Stimulated activated memory B cell treated with anti-CD40 and anti-IgM and Interleukin-4, amounts not matched to agents 10 μg/mL and 1 μg/mL and 100 μg/mL, for 72 hours (primary cell): ENCODE data around the gene PLOD2.
A peak's percentile ranks its signal among the peaks of the same experiment; 100 is the strongest.

Experiments
- ATAC-seq: fragments of 150-1000 bp; cut with Tn5 transposase; 2 replicates; pipeline ENCODE4 v1.10.0; 2021
- H3K27ac Mint-ChIP-seq: one replicate; pipeline ENCODE4 v1.8.0; 2022; ENCODE audit warnings: mild to moderate bottlenecking, mixed read lengths
- H3K27me3 Mint-ChIP-seq: one replicate; pipeline ENCODE4 v1.8.0; 2022; ENCODE audit warnings: mixed read lengths
- H3K36me3 Mint-ChIP-seq: one replicate; pipeline ENCODE4 v1.8.0; 2022; ENCODE audit warnings: mixed read lengths
- H3K4me1 Mint-ChIP-seq: one replicate; pipeline ENCODE4 v1.8.0; 2022; ENCODE audit warnings: mixed read lengths
- H3K4me3 Mint-ChIP-seq: one replicate; pipeline ENCODE4 v1.8.0; 2022; ENCODE audit warnings: mild to moderate bottlenecking, moderate library complexity, mixed read lengths
- H3K9me3 Mint-ChIP-seq: one replicate; pipeline ENCODE4 v1.8.0; 2022; ENCODE audit warnings: mixed read lengths

PLOD2 gene

DNA sequence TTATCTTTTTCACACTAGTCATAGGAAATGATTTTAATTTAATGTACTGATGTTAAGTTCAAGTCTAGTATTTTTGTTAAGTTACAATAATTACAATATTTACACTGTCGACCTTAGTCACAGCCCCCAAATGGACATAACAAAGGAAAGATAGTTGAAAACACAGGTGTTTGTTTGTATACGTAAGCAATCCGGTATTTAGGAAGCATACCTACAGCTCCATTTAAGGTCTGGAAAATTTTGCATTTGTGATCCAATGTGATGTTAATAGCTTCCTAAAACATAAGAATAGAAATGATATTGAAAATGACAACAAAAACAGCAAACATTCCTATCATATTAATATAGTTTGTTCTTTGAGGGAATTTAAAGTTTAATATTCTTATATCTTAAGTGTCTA is 56.9 kb downstream of the PLOD2 start:
- no peak overlapping the region for H3K27ac Mint-ChIP-seq
- no peaks in the 10 kb centered on the region for H3K9me3 Mint-ChIP-seq
- H3K4me1 Mint-ChIP-seq: no peaks in the 10 kb centered on the region
- H3K27me3 Mint-ChIP-seq: no peaks in the 10 kb centered on the region
- ATAC-seq: no peak
- H3K4me3 Mint-ChIP-seq: no peak overlapping the region
- H3K36me3 Mint-ChIP-seq: no peaks in the 10 kb centered on the region

DNA sequence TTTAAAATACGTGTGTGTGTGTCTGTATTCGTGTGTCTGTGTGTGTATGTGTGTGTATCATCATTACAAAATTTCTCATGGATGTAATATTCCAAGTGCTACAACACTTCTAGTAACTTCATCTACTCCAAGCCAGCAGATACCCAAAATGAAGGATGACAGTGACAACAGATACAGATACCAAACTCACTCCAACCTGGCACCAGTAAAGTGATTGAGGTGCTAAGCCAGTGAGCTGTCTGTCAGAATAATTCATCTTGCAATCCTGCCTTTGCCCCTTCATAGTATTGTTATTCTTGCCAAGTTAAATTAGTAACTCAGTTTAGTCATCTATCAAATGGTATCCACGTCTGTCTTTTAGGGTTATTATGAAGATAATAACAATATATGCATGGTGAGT is 58.1 kb downstream of the PLOD2 start:
- H3K9me3 Mint-ChIP-seq: no peaks in the 10 kb centered on the region
- no peak overlapping the region for H3K27ac Mint-ChIP-seq
- no peaks in the 10 kb centered on the region for H3K27me3 Mint-ChIP-seq
- ATAC-seq: no peak
- no peak overlapping the region for H3K4me3 Mint-ChIP-seq
- no peaks in the 10 kb centered on the region for H3K36me3 Mint-ChIP-seq
- no peaks in the 10 kb centered on the region for H3K4me1 Mint-ChIP-seq

DNA sequence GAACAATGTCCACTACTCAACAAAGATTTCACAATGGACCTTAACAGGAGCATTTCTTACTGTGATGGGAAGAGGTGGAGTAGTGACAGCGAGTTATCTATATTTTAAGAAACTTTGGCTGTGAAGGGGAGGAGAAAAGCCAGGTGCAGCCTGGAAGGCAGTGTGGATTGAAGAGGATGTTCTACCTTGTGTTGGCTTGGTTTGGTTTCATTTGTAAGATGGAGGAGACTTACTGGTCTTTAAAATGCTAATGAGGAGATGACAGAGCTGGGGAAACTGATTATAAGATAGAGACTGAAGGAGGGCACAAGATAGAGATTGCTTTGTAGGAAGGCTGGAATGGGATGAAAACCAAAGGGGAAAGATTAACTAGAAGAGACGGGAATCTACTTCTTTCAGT is 59.4 kb downstream of the PLOD2 start:
- Mint-ChIP-seq H3K36me3 (no peaks in the 10 kb centered on the region), H3K4me1 (no peaks in the 10 kb centered on the region), H3K9me3 (no peaks in the 10 kb centered on the region), H3K27me3 (no peaks in the 10 kb centered on the region), H3K4me3 (no peak overlapping the region), H3K27ac (no peak overlapping the region)
- no peak for ATAC-seq

DNA sequence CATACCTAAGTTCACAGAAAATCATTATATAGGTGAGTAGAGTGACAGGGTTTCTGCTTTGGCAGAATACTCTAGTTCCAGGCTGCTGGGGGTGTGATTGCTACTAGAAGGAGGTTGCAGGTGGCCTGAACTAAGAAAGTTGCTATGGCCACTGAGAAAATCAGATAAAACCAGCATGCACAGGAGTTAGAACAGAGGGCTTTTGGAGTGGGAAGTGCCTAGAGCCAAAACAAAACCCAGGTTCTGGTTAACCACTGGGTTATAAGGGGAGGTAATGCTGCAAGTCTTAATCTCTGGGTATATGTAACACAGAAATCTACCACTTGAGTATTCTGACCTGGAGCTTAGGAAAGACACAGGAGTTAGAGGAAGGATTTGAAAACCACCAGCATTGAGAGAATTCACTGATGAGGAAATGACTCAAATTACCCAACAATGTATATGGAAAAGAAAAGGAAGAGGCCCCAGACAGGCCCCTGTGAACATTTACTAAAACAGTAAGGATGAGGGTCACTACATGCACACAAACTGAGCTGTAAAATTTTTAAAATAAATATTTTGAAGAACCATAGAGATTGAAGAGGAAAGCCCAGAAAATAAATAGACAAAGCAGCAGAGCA is 60.0 kb downstream of the PLOD2 start:
- ATAC-seq: peak; percentile 46
- Mint-ChIP-seq H3K4me1 (no peaks in the 10 kb centered on the region), H3K36me3 (no peaks in the 10 kb centered on the region), H3K4me3 (no peak overlapping the region), H3K27me3 (no peaks in the 10 kb centered on the region), H3K27ac (no peak overlapping the region), H3K9me3 (no peaks in the 10 kb centered on the region)

DNA sequence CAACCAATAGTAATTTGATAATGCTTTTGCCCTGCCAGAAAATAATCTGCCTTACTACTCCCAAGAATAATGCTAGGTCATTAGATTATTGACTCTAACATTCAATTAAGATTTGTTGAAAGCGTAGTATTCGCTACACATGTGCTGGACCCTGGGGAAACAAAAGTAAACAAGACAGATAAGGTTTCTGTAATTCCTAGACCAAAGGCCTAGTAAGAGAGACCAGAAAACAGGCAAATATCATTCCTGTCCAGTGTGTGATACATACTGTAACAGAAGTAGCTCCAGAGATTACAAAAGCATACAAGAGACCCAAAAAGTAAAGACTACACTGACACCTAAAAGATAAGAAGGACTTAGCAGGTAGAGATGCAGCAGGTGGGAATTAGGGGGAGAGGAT is 60.8 kb downstream of the PLOD2 start:
- peak; percentile 27 for ATAC-seq
- no peaks in the 10 kb centered on the region for H3K9me3 Mint-ChIP-seq
- no peaks in the 10 kb centered on the region for H3K36me3 Mint-ChIP-seq
- H3K27ac Mint-ChIP-seq: no peak overlapping the region
- H3K4me3 Mint-ChIP-seq: no peak overlapping the region
- no peaks in the 10 kb centered on the region for H3K27me3 Mint-ChIP-seq
- H3K4me1 Mint-ChIP-seq: no peaks in the 10 kb centered on the region

DNA sequence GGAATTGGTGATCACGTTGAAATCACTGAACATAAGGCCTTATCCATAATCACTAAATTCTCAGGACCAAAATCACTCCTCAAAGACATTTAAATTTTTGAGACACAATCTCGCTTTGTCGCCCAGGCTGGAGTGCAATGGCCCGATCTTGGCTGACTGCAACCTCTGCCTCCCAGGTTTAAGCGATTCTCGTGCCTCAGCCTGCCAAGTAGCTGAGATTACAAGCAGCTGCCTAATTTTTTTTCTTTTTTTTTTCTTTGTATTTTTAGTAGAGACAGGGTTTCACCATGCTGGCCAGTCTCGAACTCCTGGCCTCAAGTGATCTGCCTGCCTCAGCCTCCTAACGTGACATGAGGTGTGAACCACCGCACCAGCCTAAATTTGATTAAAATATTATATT is 61.7 kb downstream of the PLOD2 start:
- no peaks in the 10 kb centered on the region for H3K27me3 Mint-ChIP-seq
- no peak overlapping the region for H3K4me3 Mint-ChIP-seq
- no peaks in the 10 kb centered on the region for H3K36me3 Mint-ChIP-seq
- H3K9me3 Mint-ChIP-seq: no peaks in the 10 kb centered on the region
- no peak for ATAC-seq
- H3K27ac Mint-ChIP-seq: no peak overlapping the region
- no peaks in the 10 kb centered on the region for H3K4me1 Mint-ChIP-seq

DNA sequence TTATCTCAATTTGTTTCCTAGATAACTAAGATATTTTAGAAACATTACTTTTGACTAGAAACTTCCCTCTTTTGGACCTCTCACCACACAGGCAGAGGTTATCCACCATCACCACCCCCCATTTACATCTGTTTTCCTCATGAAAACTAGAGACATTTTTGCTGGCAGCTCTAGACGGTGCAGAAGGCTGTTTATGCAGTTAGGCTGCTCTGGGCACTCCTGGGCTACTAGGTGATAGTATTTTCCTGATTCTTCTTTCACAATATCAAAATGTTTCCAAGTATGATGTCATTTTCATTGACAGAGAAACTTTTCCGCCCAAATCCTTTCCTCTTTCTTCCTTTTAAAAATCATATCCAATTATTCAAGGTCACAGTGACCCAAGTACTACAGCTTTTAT is 67.1 kb downstream of the PLOD2 start:
- ATAC-seq: no peak
- H3K9me3 Mint-ChIP-seq: no peaks in the 10 kb centered on the region
- no peaks in the 10 kb centered on the region for H3K36me3 Mint-ChIP-seq
- no peaks in the 10 kb centered on the region for H3K27me3 Mint-ChIP-seq
- H3K27ac Mint-ChIP-seq: no peak overlapping the region
- H3K4me3 Mint-ChIP-seq: no peak overlapping the region
- H3K4me1 Mint-ChIP-seq: no peaks in the 10 kb centered on the region

DNA sequence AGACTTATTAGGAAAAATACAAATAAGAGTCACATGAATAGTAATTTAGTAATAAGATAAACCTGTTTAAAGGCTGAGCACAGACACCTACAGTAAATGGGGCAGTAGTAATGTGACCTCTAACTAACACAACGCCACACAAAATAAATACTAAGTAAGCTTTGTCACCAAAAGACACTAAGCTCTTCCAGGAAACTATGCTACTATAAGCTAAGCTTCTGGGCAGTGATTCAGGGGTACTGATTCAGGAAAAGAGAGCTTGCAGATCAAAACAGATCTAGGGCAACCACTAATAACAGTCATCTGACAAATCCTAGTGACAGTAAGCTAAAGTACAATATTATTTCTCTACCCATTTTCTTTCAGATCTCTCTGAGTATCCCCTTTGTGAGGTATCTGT is 68.8 kb downstream of the PLOD2 start:
- no peak for ATAC-seq
- H3K4me3 Mint-ChIP-seq: no peak overlapping the region
- H3K36me3 Mint-ChIP-seq: no peaks in the 10 kb centered on the region
- no peak overlapping the region for H3K27ac Mint-ChIP-seq
- no peaks in the 10 kb centered on the region for H3K4me1 Mint-ChIP-seq
- H3K9me3 Mint-ChIP-seq: no peaks in the 10 kb centered on the region
- H3K27me3 Mint-ChIP-seq: no peaks in the 10 kb centered on the region

DNA sequence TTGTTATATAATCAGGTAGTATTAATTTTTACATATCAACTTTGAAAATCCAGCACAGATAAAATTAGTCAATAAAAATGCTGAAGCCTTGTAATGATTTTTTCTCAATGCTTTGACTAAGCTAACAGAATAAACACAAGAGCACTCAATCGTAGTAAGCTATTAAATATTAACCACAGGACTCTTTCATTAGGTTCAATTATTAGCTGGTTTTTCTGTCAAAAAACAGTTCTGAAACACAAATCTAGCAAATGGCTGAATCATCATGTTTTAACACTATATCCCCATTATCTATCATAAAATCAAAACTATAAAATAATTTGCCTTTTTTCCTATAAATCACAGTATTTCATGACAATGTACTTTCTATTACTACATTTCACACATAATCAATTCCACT is 69.6 kb downstream of the PLOD2 start:
- no peak for ATAC-seq
- H3K4me3 Mint-ChIP-seq: no peak overlapping the region
- H3K36me3 Mint-ChIP-seq: no peaks in the 10 kb centered on the region
- no peak overlapping the region for H3K27ac Mint-ChIP-seq
- no peaks in the 10 kb centered on the region for H3K9me3 Mint-ChIP-seq
- H3K27me3 Mint-ChIP-seq: no peaks in the 10 kb centered on the region
- no peaks in the 10 kb centered on the region for H3K4me1 Mint-ChIP-seq

DNA sequence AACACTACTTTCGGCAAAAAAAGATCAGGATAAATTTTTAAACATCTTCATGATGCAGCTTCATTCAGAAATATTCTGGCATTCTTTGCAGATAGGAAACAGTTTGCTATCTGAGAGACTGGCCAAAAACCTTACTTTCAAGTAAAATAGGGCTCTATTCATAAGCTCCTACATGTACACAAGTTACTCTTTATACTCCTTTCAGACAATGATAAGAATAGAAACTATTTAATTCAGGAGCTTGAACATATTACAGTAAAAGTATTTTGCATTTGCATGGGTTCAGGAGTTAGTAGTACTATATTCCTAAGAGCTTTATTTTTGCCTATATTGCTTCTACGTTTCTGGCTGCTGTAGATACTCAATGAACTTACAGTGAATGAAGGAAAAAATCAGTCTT is 70.5 kb downstream of the PLOD2 start:
- H3K27me3 Mint-ChIP-seq: no peaks in the 10 kb centered on the region
- no peaks in the 10 kb centered on the region for H3K4me1 Mint-ChIP-seq

DNA sequence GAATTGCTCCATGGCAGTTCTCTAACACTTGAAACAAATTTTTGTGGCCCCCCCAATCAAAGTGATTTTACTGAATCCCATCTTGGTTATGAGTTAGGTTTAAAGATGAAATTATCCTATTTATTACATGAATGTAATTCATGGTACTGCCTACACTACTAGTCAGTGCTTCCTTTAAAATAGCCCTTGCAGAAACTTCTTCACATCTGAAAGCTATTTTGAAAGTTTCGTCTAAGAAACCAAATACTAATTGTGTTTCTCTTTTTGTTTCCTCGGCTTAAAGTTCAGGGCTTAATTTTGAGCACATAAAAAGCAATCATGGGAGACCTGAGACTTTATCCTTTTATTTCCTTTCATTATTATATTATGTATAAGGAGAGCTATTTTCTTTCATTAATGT is 72.1 kb downstream of the PLOD2 start:
- ATAC-seq: no peak
- no peaks in the 10 kb centered on the region for H3K4me1 Mint-ChIP-seq

More for the DNA sequence above, 70.5 kb downstream of the PLOD2 start:
- no peak overlapping the region for H3K4me3 Mint-ChIP-seq
- ATAC-seq: no peak
- no peak overlapping the region for H3K27ac Mint-ChIP-seq
- H3K36me3 Mint-ChIP-seq: no peaks in the 10 kb centered on the region
- H3K9me3 Mint-ChIP-seq: no peaks in the 10 kb centered on the region

DNA sequence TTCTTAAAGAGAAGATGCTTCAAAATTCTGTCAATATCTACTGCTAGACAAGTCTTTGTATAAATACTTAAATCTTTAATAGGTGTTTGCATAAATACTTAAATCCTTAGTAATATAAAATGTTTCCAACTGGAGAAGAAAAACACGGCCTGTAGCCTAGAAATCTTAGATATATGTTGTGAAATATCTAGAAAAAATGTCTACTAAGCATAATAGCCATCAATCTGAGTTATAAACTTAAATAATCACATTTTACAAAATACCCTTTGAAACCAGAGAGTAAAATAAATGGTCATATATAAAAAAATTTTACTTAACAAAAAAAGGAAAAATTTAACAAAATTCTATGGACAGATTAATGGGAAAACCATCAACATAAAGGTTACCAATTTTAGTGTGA is 73.9 kb downstream of the PLOD2 start:
- Mint-ChIP-seq H3K36me3 (no peaks in the 10 kb centered on the region), H3K27me3 (no peaks in the 10 kb centered on the region), H3K4me1 (no peaks in the 10 kb centered on the region), H3K4me3 (no peak overlapping the region), H3K27ac (no peak overlapping the region), H3K9me3 (no peaks in the 10 kb centered on the region)
- no peak for ATAC-seq

More for the DNA sequence above, 72.1 kb downstream of the PLOD2 start:
- Mint-ChIP-seq H3K36me3 (no peaks in the 10 kb centered on the region), H3K27me3 (no peaks in the 10 kb centered on the region), H3K9me3 (no peaks in the 10 kb centered on the region), H3K4me3 (no peak overlapping the region), H3K27ac (no peak overlapping the region)

DNA sequence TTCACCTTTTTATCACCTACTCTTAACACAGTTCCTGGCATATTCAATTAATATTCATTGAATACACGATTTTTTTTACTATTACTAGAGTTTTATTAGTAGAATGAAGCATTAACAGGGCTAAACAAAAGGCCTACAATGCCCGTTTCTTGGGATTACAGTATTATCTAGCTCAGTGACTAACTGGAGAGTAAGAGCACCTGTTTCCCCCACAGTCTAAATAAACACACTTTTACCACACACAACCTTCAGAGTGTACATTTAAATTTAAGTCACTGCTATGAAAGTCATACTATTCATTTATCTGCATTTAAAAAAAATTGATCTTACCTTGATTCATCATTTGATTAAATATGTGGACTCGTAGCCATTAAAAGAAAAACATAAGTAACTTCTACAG is 74.8 kb downstream of the PLOD2 start:
- no peak overlapping the region for H3K4me3 Mint-ChIP-seq
- no peaks in the 10 kb centered on the region for H3K4me1 Mint-ChIP-seq
- H3K9me3 Mint-ChIP-seq: no peaks in the 10 kb centered on the region
- no peaks in the 10 kb centered on the region for H3K36me3 Mint-ChIP-seq
- H3K27ac Mint-ChIP-seq: no peak overlapping the region
- ATAC-seq: no peak
- H3K27me3 Mint-ChIP-seq: no peaks in the 10 kb centered on the region

DNA sequence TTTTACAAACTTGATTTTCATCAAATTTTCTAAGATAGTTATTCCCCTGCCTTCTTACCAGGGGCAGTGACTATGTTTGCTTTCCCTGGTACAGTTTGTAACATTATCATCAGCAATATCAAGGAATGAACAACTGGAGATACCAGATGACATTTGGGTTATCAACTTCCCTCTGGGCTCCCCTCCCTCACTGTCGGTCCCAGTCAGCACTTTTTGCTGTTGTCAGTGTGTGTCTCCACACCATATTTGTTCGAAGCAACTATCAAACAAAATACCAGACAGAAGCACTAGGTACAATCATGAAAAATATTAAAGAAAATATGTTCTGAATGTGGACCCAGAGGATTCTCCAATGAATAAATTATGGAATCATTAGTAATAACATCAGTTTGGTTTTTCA is 75.3 kb downstream of the PLOD2 start:
- no peaks in the 10 kb centered on the region for H3K9me3 Mint-ChIP-seq
- no peaks in the 10 kb centered on the region for H3K4me1 Mint-ChIP-seq
- no peaks in the 10 kb centered on the region for H3K27me3 Mint-ChIP-seq
- H3K27ac Mint-ChIP-seq: no peak overlapping the region
- ATAC-seq: peak; percentile 24
- no peaks in the 10 kb centered on the region for H3K36me3 Mint-ChIP-seq
- no peak overlapping the region for H3K4me3 Mint-ChIP-seq

DNA sequence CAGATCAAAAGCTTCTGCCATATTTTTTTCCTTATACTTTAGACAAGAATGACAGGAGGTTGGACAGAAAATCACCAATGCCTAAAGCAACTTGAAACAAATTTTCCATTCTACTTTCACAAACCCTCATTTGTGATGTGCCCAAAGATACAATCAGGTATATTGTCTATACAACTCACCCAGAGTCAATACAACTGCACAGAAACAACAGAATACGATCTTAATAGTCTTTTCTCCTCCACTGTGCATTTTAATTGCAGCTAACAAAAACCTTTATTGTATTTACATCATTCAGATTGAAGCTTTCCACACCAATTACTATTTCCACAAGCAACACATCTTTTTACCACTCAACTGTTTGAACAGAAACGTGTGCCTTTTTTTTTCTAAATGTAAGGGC is 80.4 kb downstream of the PLOD2 start:
- ATAC-seq: no peak
- H3K4me1 Mint-ChIP-seq: no peaks in the 10 kb centered on the region
- H3K9me3 Mint-ChIP-seq: no peaks in the 10 kb centered on the region
- H3K27ac Mint-ChIP-seq: no peak overlapping the region
- H3K36me3 Mint-ChIP-seq: no peaks in the 10 kb centered on the region
- H3K27me3 Mint-ChIP-seq: no peaks in the 10 kb centered on the region
- no peak overlapping the region for H3K4me3 Mint-ChIP-seq

DNA sequence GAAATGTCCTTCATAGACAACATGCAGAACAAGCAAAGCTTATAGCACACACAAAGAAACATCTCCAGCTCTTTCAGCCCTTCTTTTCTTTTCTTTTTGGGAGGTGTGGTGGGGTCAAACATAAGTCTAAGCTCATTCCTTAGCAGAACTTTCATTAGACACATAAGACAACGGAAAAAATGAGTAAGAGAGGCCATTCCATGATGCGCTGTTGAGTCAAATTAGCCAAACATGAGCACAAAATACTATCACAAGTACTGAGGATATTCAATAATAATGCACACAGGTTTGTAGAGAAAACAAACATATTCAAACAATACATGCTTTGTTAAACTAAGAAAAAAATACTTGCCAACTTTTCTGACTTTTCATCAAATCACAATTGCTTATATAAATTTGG is 83.0 kb downstream of the PLOD2 start:
- H3K27ac Mint-ChIP-seq: no peak overlapping the region
- H3K27me3 Mint-ChIP-seq: no peaks in the 10 kb centered on the region
- no peaks in the 10 kb centered on the region for H3K9me3 Mint-ChIP-seq
- no peaks in the 10 kb centered on the region for H3K4me1 Mint-ChIP-seq
- H3K36me3 Mint-ChIP-seq: no peaks in the 10 kb centered on the region
- ATAC-seq: no peak
- no peak overlapping the region for H3K4me3 Mint-ChIP-seq

DNA sequence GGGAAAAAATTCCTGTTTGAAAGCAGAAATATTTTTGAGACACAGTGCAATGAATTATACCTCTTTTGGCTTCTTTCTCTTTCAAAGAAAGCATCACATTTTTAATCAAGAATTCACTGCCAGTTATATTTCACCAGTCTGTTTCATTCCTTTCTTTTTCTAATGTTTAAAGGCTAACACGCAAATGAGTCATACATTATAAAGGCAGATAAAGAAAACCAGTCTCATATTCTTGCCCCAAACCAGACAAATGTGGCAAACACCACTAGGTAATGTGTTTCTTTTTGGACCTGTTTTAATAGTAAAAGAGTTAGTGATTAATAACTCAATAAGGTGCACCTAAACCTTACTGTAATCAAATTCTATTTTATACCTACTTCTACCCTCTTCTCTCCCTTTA is 83.8 kb downstream of the PLOD2 start:
- Mint-ChIP-seq H3K4me1 (no peaks in the 10 kb centered on the region), H3K27ac (no peak overlapping the region), H3K9me3 (no peaks in the 10 kb centered on the region), H3K4me3 (no peak overlapping the region), H3K27me3 (no peaks in the 10 kb centered on the region), H3K36me3 (no peaks in the 10 kb centered on the region)
- no peak for ATAC-seq
